Mucosa of stomach (tissue), 1 donor: ENCODE measurements around the gene ANGPTL3.

Source experiments
- H3K27me3 ChIP-seq: one replicate; pipeline ENCODE4 v1.7.0; 2013; ENCODE audit warnings: mild to moderate bottlenecking, low read length; ENCODE audit not compliant: control insufficient read depth, insufficient read depth
- H3K36me3 ChIP-seq: one replicate; pipeline ENCODE4 v1.7.0; 2013; ENCODE audit warnings: low read length; ENCODE audit not compliant: control insufficient read depth, insufficient read depth
- H3K4me1 ChIP-seq: one replicate; pipeline ENCODE4 v1.7.0; 2013; ENCODE audit warnings: mild to moderate bottlenecking, low read length; ENCODE audit not compliant: control insufficient read depth, insufficient read depth
- H3K4me3 ChIP-seq: one replicate; pipeline ENCODE4 v1.7.0; 2013; ENCODE audit warnings: low read length
- H3K9ac ChIP-seq: one replicate; pipeline ENCODE4 v1.7.0; 2013; ENCODE audit warnings: mild to moderate bottlenecking, low read length, moderate library complexity
- H3K9me3 ChIP-seq: one replicate; pipeline ENCODE4 v1.7.0; 2013; ENCODE audit warnings: mild to moderate bottlenecking, low read length, moderate library complexity; ENCODE audit not compliant: control insufficient read depth
- donor health status: Pancreatic carcinoma.

ANGPTL3 gene

DNA sequence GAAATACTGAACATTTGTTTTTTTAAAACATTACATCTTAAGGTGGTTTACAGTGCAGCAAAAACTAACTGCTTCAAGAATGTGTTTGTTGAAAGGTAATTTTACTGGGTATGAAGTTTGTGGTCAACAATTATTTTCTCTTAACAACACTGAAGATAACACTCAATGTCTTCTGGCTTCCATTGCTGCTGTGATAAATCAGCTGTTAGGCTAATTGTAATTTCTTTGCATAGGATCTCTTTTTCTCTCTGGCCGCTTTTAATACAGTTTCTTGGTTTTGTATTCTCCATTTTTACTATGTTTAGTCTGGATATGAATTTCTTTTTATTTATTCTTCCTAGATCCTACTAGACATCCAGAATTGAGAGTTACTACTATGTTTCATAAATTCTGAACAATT lies 46.0 kb downstream of the ANGPTL3 start:
- no peaks in the 10 kb centered on the region for H3K4me1 ChIP-seq
- no peaks in the 10 kb centered on the region for H3K9me3 ChIP-seq
- no peak overlapping the region for H3K9ac ChIP-seq
- H3K4me3 ChIP-seq = no peak overlapping the region
- no peaks in the 10 kb centered on the region for H3K27me3 ChIP-seq
- no peaks in the 10 kb centered on the region for H3K36me3 ChIP-seq

- H3K9me3 ChIP-seq = no peaks in the 10 kb centered on the region
- no peaks in the 10 kb centered on the region for H3K36me3 ChIP-seq
- H3K4me3 ChIP-seq = no peak overlapping the region
- H3K4me1 ChIP-seq = no peaks in the 10 kb centered on the region
- H3K9ac ChIP-seq = no peak overlapping the region
- no peaks in the 10 kb centered on the region for H3K27me3 ChIP-seq
Measured at GRCh38 chr1:62652387-62652786, 55.1 kb downstream of the ANGPTL3 start.

GRCh38 chr1:62654744-62655143 lies 57.4 kb downstream of the ANGPTL3 start:
- no peak overlapping the region for H3K4me3 ChIP-seq
- H3K9ac ChIP-seq = no peak overlapping the region
- no peaks in the 10 kb centered on the region for H3K27me3 ChIP-seq
- no peaks in the 10 kb centered on the region for H3K9me3 ChIP-seq
- H3K4me1 ChIP-seq = no peaks in the 10 kb centered on the region
- no peaks in the 10 kb centered on the region for H3K36me3 ChIP-seq
